B cell (primary cell): ENCODE results near the gene ENDOV. TPM values are rescaled to one million over a fixed set of nuclear protein-coding genes. Genes with fewer than 3 reads are reported as not detected.

Experiments
- ATAC-seq: fragments of 200-7000 bp; cut with Tn5 transposase; one replicate; pipeline ENCODE4 v1.10.0; 2021; ENCODE audit warnings: low read depth, mild to moderate bottlenecking, moderate number of reproducible peaks, moderate library complexity
- CTCF ChIA-PET: fragments of 350-600 bp; sonication (Branson Sonifier 250); formaldehyde crosslinking; loops from one replicate; lab custom pipeline; 2021; ENCODE audit warnings: antibody characterized with exemption, inconsistent platforms; lab: Charles Lee
- POLR2A ChIA-PET: fragments of 350-600 bp; sonication (Branson Sonifier 250); formaldehyde crosslinking; loops from one replicate; lab custom pipeline; 2021; ENCODE audit warnings: antibody characterized with exemption; lab: Charles Lee
- DNase-seq: peaks from one replicate; pipeline ENCODE4 v3.0.0; 2013
- H2AFZ ChIP-seq: 2 replicates; pipeline ENCODE4 v1.6.1; 2012; ENCODE audit warnings: mild to moderate bottlenecking, low read depth, low read length; ENCODE audit not compliant: insufficient read depth, poor library complexity, severe bottlenecking
- H3K27ac ChIP-seq, 2 donors: 1 replicate in 1 of 2; 2 replicates in 1 of 2; pipeline ENCODE4 v1.5.1; 2012 to 2013; ENCODE audit warnings: low read length in 2 of 2, mild to moderate bottlenecking in 2 of 2, moderate library complexity in 1 of 2
- H3K27me3 ChIP-seq, 4 experiments: fragments of 200-600 bp in 1 of 4; sonication (generic) in 1 of 4; replicated peaks in 1 of 4; 1 replicate in 2 of 4; 2 replicates in 2 of 4; pipeline versions ENCODE4 v1.6.1 to v1.7.0; 2013 to 2016; ENCODE audit warnings: low read length in 3 of 4, mild to moderate bottlenecking in 2 of 4, mixed read lengths in 1 of 4, moderate library complexity in 1 of 4; ENCODE audit not compliant: insufficient read depth in 4 of 4, control insufficient read depth in 3 of 4; ENCODE audit errors: control extremely low read depth in 1 of 4
- H3K36me3 ChIP-seq, 2 experiments: replicated peaks in 1 of 2; 1 replicate in 1 of 2; 2 replicates in 1 of 2; pipeline versions ENCODE4 v1.6.1 to v1.7.1; 2013; ENCODE audit warnings: low read length in 1 of 2; ENCODE audit not compliant: insufficient read depth in 2 of 2, control insufficient read depth in 1 of 2; ENCODE audit errors: control extremely low read depth in 1 of 2, extremely low read depth in 1 of 2
- H3K4me1 ChIP-seq, 2 donors: fragments of 200-600 bp in 1 of 2; sonication (generic) in 1 of 2; 1 replicate in 1 of 2; 2 replicates in 1 of 2; pipeline versions ENCODE4 v1.5.1 to v1.6.1; 2013 to 2017; ENCODE audit warnings: low read length in 2 of 2; ENCODE audit not compliant: control insufficient read depth in 2 of 2, insufficient read depth in 2 of 2
- H3K4me2 ChIP-seq: replicated peaks from 2 replicates; pipeline ENCODE3; 2012; ENCODE audit warnings: mild to moderate bottlenecking, low read depth, low read length; ENCODE audit not compliant: poor library complexity, severe bottlenecking
- H3K4me3 ChIP-seq, 5 experiments: fragments of 200-600 bp in 1 of 5; sonication (generic) in 1 of 5; 1 replicate in 3 of 5; 2 replicates in 2 of 5; pipeline versions ENCODE4 v1.5.1 to v1.7.0; 2011 to 2016; ENCODE audit warnings: low read length in 4 of 5, mild to moderate bottlenecking in 4 of 5, low read depth in 2 of 5, control low read depth in 1 of 5, moderate library complexity in 1 of 5; ENCODE audit not compliant: insufficient read depth in 1 of 5; ENCODE audit errors: control extremely low read depth in 1 of 5, extremely low read depth in 1 of 5
- H3K79me2 ChIP-seq: fragments of 200-600 bp; sonication (generic); one replicate; pipeline ENCODE4 v1.6.0; 2016; ENCODE audit warnings: low read length; ENCODE audit not compliant: control insufficient read depth, insufficient read depth
- H3K9ac ChIP-seq: fragments of 200-600 bp; sonication (generic); 2 replicates; pipeline ENCODE4 v1.6.1; 2017; ENCODE audit warnings: mild to moderate bottlenecking, low read length, moderate library complexity
- H3K9me3 ChIP-seq, 3 donors: one replicate each; pipeline versions ENCODE4 v1.6.1 to v1.7.1; 2013; ENCODE audit warnings: low read length in 2 of 3; ENCODE audit not compliant: control insufficient read depth in 2 of 3, insufficient read depth in 1 of 3; ENCODE audit errors: control extremely low read depth in 1 of 3
- H4K20me1 ChIP-seq: 2 replicates; pipeline ENCODE4 v1.6.0; 2012; ENCODE audit warnings: mild to moderate bottlenecking, low read length; ENCODE audit not compliant: insufficient read depth, control insufficient read depth, poor library complexity, severe bottlenecking
- H3K27ac Mint-ChIP-seq: one replicate; pipeline ENCODE4 v1.8.0; 2021; ENCODE audit warnings: mixed read lengths
- H3K27me3 Mint-ChIP-seq: one replicate; pipeline ENCODE4 v1.8.0; 2021; ENCODE audit warnings: mixed read lengths
- H3K4me1 Mint-ChIP-seq: one replicate; pipeline ENCODE4 v1.8.0; 2021; ENCODE audit warnings: mixed read lengths
- H3K4me3 Mint-ChIP-seq: one replicate; pipeline ENCODE4 v1.8.0; 2021; ENCODE audit warnings: mixed read lengths
- H3K9me3 Mint-ChIP-seq: one replicate; pipeline ENCODE4 v1.8.0; 2022; ENCODE audit warnings: mixed read lengths; ENCODE audit not compliant: insufficient read depth
- CTCF ChIP-seq: fragments of 200-600 bp; IDR thresholded peaks from one replicate; pipeline ENCODE4 v1.8.0; 2022; ENCODE audit warnings: antibody characterized with exemption, mild to moderate bottlenecking
- EZH2 ChIP-seq: IDR thresholded peaks from 2 replicates; pipeline ENCODE4 v1.6.1; 2012; ENCODE audit warnings: borderline replicate concordance, low read depth, mild to moderate bottlenecking, moderate library complexity, low read length; ENCODE audit not compliant: insufficient read depth, poor library complexity, severe bottlenecking
- WGBS: methylation state at CpG from one replicate; pipeline ENCODE4 v1.1.5; 2013; ENCODE audit warnings: missing lambda C conversion rate; ENCODE audit not compliant: insufficient coverage; 5-methylcytosine and 5-hydroxymethylcytosine counted together
- intact Hi-C: fragments of 100-400 bp; cut with micrococcal nuclease; formaldehyde crosslinking; loops from one replicate; pipeline ENCODE4 v1.10.0; 2022
- polyA plus RNA-seq: library from polyadenylated mRNA; depleted of rRNA; stranded (reverse); fragments of >200 nt; gene quantifications from 2 replicates; pipeline ENCODE4 v1.2.3, GENCODE V29; 2012
- total RNA-seq, 2 donors: library from RNA; stranded (reverse); fragments of 120-200 nt in 1 of 2; gene quantifications; 1 replicate in 1 of 2; 2 replicates in 1 of 2; pipeline versions ENCODE4 v1.2.3 to v1.2.4, GENCODE V29; 2013 to 2022

Gene ENDOV
- total and polyA plus RNA-seq, 2 donors (not counting 1 experiment from before 2014, with no cell fraction given): 25.3 to 49.5 TPM

- POLR2A ChIA-PET: no interaction called here
- Mint-ChIP-seq H3K9me3 (no peaks in the 10 kb centered on the region), H3K27ac (no peak overlapping the region), H3K4me3 (no peak overlapping the region), H3K4me1 (no peaks in the 10 kb centered on the region), H3K27me3 (peaks cover 58% of the 10 kb centered on the region)
- no peak overlapping the region for H3K9ac ChIP-seq
- intact Hi-C loops: no loop called here
- TF ChIP-seq CTCF: no peak
- no peak for TF ChIP-seq EZH2
- H4K20me1 ChIP-seq: no peaks in the 10 kb centered on the region
- peaks cover 0 to 57% (median 8%) of the 10 kb centered on the region in 4 experiments for H3K27me3 ChIP-seq
- no peaks in the 10 kb centered on the region for H3K4me1 ChIP-seq
- ATAC-seq (no peak), DNase-seq (no peak)
- WGBS: 63% methylated on average over 13 of the region's 13 CpGs
- no peak overlapping the region for H3K4me2 ChIP-seq
- H3K36me3 ChIP-seq: no peaks in the 10 kb centered on the region
- H2AFZ ChIP-seq: no peak overlapping the region
- CTCF ChIA-PET: interaction anchor here (0.6 kb wide), 1 partner anchor 88 kb away, joined by 3 read pairs; no protein-coding TSS in a partner anchor
- no peak overlapping the region for H3K27ac ChIP-seq
- H3K4me3 ChIP-seq: no peak overlapping the region
- H3K79me2 ChIP-seq: no peaks in the 10 kb centered on the region
- peaks cover 0 to 3% (median 0%) of the 10 kb centered on the region in 3 donors for H3K9me3 ChIP-seq
Measured at GRCh38 chr17:80463784-80464400, 48.9 kb downstream of the ENDOV start.

- Histone ChIP-seq H2AFZ (no peak overlapping the region), H3K4me3 (no peak overlapping the region), H3K27ac (no peak overlapping the region), H3K27me3 (peaks cover 0 to 52% (median 8%) of the 10 kb centered on the region in 4 experiments), H3K9ac (no peak overlapping the region), H3K4me1 (no peaks in the 10 kb centered on the region), H3K79me2 (no peaks in the 10 kb centered on the region), H3K36me3 (no peaks in the 10 kb centered on the region), H4K20me1 (no peaks in the 10 kb centered on the region), H3K4me2 (no peak overlapping the region), H3K9me3 (peaks cover 0 to 3% (median 0%) of the 10 kb centered on the region in 3 donors)
- WGBS: 88% methylated on average over 5 of the region's 8 CpGs
- H3K27ac Mint-ChIP-seq: no peak overlapping the region
- H3K9me3 Mint-ChIP-seq: no peaks in the 10 kb centered on the region
- H3K4me3 Mint-ChIP-seq: no peak overlapping the region
- intact Hi-C loops: no loop called here
- TF ChIP-seq EZH2 (no peak), CTCF (no peak)
- ChIA-PET POLR2A (no interaction called here), CTCF (interaction anchor here (0.6 kb wide), 1 partner anchor 88 kb away, joined by 3 read pairs; no protein-coding TSS in a partner anchor)
- no peak for DNase-seq
- ATAC-seq: no peak
- H3K27me3 Mint-ChIP-seq: peaks cover 57% of the 10 kb centered on the region
- no peaks in the 10 kb centered on the region for H3K4me1 Mint-ChIP-seq
Measured at GRCh38 chr17:80464486-80464885, 49.5 kb downstream of the ENDOV start.
